Activated T-helper 2 cell treated with anti-CD3 and anti-CD28 coated beads, Interferon-gamma antibody, Interleukin-2, Interleukin-4, amounts not matched to agents 10 μg/mL and 5 μg/mL and 100 μg/mL, durations not matched to agents 14 hours and 24 hours and 36 hours (primary cell): ENCODE data around the gene IAH1. TPM values are rescaled to one million over a fixed set of nuclear protein-coding genes. Genes with fewer than 3 reads are reported as not detected.

Experiments used
- DNase-seq: peaks from one replicate; pipeline ENCODE4 v3.0.0; 2021; ENCODE audit warnings: low spot score
- H3K27ac Mint-ChIP-seq: one replicate; pipeline ENCODE4 v1.8.0; 2021; ENCODE audit warnings: mixed read lengths
- H3K27me3 Mint-ChIP-seq: one replicate; pipeline ENCODE4 v1.8.0; 2021; ENCODE audit warnings: low read depth, mixed read lengths
- H3K36me3 Mint-ChIP-seq: one replicate; pipeline ENCODE4 v1.8.0; 2021; ENCODE audit warnings: low read depth, mixed read lengths
- H3K4me1 Mint-ChIP-seq: one replicate; pipeline ENCODE4 v1.8.0; 2021; ENCODE audit warnings: low read depth, mixed read lengths
- H3K4me3 Mint-ChIP-seq: one replicate; pipeline ENCODE4 v1.8.0; 2021; ENCODE audit warnings: low read depth, mild to moderate bottlenecking, moderate library complexity, mixed read lengths
- H3K9me3 Mint-ChIP-seq: one replicate; pipeline ENCODE4 v1.8.0; 2021; ENCODE audit warnings: mixed read lengths
- intact Hi-C: fragments of 100-400 bp; cut with micrococcal nuclease; formaldehyde crosslinking; loops from one replicate; pipeline ENCODE4 v1.15.1; 2023
- total RNA-seq: library from RNA; stranded (reverse); gene quantifications from 2 replicates; pipeline ENCODE4 v1.2.3, GENCODE V29; 2022

Gene IAH1, protein sequence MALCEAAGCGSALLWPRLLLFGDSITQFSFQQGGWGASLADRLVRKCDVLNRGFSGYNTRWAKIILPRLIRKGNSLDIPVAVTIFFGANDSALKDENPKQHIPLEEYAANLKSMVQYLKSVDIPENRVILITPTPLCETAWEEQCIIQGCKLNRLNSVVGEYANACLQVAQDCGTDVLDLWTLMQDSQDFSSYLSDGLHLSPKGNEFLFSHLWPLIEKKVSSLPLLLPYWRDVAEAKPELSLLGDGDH
- 82.0 and 82.4 TPM in 2 replicates for total RNA-seq

DNA sequence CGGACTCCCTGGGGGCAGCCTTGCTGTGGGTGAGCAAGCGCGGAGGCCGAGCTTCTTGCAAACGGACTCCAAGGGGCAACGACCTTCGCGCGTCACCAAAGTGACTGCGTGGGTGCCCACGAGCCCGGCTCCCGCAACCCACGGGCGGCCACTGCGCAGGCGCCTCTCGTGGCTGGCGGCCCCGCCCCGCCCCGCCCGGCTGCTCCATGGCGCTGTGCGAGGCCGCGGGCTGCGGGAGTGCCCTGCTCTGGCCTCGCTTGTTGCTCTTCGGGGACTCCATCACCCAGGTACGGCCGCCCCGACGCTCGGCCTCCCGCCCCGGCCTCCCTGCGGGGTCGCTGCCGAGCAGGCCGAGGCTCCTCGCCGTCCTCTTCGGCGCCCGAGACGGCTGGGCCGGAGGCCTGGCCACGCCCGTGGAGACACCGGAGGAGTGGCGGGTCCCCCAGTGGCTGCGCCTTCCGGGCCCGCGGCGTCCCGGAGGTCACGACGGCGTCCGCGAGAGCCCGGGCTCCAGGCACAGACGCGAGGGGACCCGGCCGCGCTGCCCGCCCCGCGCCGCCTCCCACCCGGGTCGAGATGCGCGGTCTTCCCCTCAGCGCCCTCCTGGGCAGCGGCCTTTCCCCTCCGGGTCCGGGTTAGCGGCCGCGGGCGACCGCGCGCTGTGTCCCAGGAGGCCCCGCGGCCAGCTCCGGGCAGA is at the start of gene IAH1:
IAH1 (plus strand) TSS at position 191 of the 697 bp plus-strand sequence; CDS start at position 207, 16 bp downstream.
- Mint-ChIP-seq H3K4me1 (peaks cover 30% of the 10 kb centered on the region), H3K9me3 (peaks cover 6% of the 10 kb centered on the region), H3K27ac (peak within 1 kb of the TSS; percentile 69), H3K36me3 (peaks cover 67% of the 10 kb centered on the region), H3K27me3 (no peaks in the 10 kb centered on the region), H3K4me3 (peak within 1 kb of the TSS; percentile 74)
- peak; percentile 61 for DNase-seq
- intact Hi-C loops: loop anchor here (5.0 kb wide), 3 partner anchors 78 to 648 kb away; partner anchors contain the start of gene RRM2

DNA sequence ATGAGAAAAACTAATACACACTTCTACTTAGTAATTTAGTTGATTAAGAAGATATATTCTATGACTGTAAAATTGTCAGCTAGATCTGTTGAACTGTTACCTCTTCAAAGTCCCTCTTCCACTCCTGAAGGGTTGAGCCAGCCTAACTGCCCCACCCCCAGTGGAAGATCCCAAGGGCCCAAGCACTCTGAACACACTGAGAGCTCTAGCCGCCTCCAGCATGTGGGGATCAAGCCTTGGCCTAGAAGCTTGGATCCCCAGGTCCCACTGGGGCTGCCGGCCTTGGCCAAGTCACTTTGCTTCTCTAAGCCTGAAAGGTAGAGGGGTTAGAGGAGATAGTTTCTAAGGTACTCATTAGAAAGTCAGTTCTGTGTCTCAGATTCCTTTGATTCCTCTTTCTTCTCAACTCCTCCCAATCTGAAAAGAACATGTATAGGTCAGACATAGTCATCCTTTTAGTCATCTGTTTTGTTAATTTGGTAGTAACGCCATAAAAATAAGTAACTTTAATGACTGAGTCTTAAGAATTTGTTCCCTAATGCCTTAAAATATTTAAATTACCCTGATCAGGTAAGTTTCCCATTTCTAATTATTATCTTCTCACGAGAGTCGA is 45.3 kb upstream of the IAH1 start:
- Mint-ChIP-seq H3K4me3 (no peak overlapping the region), H3K36me3 (peaks cover 45% of the 10 kb centered on the region)

DNA sequence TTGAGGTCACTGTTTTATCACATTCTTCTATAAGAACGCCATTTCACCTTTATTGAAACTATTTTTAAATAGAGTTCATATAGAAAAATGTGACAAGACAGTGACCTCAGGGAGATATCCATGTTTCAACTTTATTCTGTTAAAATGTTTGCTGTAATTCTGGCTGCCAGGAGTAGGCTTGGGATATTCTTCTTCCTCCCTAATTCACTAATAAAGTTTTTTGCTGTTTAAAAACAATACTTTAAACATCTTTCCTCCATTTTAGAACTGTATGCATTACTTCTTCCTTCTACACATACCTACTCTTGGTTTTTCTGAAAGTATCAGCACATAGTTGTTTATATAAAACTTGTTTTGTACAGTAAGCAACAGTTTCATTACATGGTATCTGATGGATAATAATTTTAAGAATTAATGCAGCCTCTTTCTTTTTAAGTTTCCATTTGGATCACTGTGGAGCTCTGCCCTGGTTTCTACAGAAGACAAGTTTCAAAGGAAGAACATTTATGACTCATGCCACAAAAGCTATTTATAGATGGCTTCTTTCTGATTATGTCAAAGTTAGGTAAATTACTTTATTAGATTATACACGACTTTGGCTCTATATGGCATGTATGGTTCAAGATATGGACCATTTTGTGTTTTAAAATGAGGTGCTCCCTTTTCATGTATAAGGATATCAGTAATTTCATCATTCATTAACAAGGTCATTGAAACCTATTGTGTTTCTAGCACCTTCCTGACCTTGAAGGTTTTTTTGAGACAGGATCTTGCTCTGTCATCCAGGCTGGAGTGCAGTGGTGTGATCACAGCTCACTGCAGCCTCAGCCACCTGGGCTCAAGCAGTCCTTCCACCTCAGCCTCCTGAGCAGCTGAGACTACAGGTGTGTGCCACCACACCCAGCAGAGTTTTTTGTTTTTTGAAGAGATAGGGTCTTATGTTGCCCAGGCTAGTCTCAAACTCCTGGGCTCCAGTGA is 43.7 kb upstream of the IAH1 start:
- intact Hi-C loops: no loop called here
- Mint-ChIP-seq H3K4me3 (no peak overlapping the region), H3K4me1 (peaks cover 14% of the 10 kb centered on the region), H3K27me3 (no peaks in the 10 kb centered on the region), H3K9me3 (no peaks in the 10 kb centered on the region), H3K36me3 (peaks cover 53% of the 10 kb centered on the region), H3K27ac (peak overlapping the region; percentile 73)
- no peak for DNase-seq

More for the DNA sequence above, 45.3 kb upstream of the IAH1 start:
- Mint-ChIP-seq H3K27ac (no peak overlapping the region), H3K9me3 (no peaks in the 10 kb centered on the region), H3K4me1 (peaks cover 14% of the 10 kb centered on the region), H3K27me3 (no peaks in the 10 kb centered on the region)
- no peak for DNase-seq
- intact Hi-C loops: loop anchor here (10.0 kb wide), 1 partner anchor 284 kb away; no protein-coding TSS in a partner anchor

DNA sequence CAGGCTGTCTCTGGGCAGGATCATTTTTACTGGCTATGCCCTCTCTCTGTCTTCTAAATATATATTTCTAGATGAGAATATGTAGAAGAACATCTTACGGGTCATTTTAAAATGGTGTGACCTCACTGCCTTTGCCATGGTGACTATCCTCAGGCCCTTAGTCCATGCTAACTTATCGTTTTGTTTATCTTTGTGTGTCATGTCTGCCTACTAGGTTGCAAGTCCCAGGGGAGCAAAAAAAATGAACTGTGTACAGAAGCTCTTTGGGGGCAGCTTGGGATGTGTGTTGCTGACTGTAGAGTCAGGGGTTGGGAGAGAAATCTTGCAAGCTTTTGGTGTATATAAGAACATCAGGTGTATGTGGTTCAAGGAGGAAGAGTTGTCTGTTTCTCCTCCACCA is 39.9 kb upstream of the IAH1 start:
- Mint-ChIP-seq H3K27me3 (no peaks in the 10 kb centered on the region), H3K4me3 (no peak overlapping the region), H3K4me1 (peaks cover 11% of the 10 kb centered on the region), H3K9me3 (no peaks in the 10 kb centered on the region), H3K27ac (no peak overlapping the region), H3K36me3 (peaks cover 70% of the 10 kb centered on the region)
- intact Hi-C loops: no loop called here
- DNase-seq: no peak

DNA sequence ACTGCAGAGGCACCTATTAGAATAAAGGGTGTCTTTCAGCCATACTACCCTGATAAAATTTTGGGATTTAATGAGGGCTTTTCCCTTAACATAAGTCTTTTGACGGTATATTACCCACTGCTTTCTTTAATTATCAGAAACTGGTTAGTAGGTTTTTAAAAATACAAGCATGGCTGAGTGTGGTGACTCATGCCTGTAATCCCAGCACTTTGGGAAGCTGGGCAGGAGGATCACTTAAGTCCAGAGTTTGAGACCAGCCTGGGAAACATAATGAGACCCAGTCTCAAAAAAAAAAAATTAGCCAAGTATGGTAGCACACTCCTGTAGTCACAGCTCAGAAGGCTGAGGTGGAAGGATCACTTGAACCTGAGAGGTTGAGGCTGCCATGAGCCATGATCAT is 34.8 kb upstream of the IAH1 start:
- intact Hi-C loops: no loop called here
- Mint-ChIP-seq H3K9me3 (no peaks in the 10 kb centered on the region), H3K27ac (no peak overlapping the region), H3K4me1 (peaks cover 4% of the 10 kb centered on the region), H3K36me3 (peaks cover 61% of the 10 kb centered on the region), H3K4me3 (no peak overlapping the region), H3K27me3 (no peaks in the 10 kb centered on the region)
- no peak for DNase-seq

DNA sequence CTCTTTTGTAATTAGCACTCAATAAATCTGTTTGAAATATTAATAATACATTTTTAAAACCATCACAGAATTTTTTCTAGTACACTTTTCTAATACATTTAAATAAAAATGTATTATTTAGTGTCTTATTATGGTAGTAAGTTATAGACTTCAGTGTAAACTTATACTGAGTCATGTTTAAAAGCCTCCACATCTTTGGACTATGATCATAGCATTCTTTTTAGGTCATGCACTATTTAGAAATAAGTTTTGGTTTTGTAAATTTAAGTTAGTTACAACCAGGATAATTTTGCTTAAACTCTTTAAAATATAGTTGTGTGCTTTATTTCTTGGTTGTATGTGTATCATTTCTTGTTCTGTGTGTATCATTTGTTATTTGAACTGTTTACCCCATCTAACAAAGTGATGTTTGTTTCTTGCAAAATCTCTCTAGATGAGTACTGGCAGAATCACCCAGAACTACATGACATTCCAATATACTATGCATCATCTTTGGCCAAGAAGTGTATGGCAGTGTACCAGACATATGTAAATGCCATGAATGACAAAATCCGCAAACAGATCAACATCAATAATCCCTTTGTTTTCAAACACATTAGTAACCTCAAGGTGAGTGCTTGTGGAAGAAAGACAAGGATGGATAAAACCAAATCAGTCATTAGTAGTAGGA is 34.2 kb upstream of the IAH1 start:
- H3K4me3 Mint-ChIP-seq: no peak overlapping the region
- no peak overlapping the region for H3K27ac Mint-ChIP-seq
- intact Hi-C loops: no loop called here
- DNase-seq: no peak
- peaks cover 8% of the 10 kb centered on the region for H3K4me1 Mint-ChIP-seq
- no peaks in the 10 kb centered on the region for H3K27me3 Mint-ChIP-seq
- peaks cover 60% of the 10 kb centered on the region for H3K36me3 Mint-ChIP-seq
- H3K9me3 Mint-ChIP-seq: no peaks in the 10 kb centered on the region

DNA sequence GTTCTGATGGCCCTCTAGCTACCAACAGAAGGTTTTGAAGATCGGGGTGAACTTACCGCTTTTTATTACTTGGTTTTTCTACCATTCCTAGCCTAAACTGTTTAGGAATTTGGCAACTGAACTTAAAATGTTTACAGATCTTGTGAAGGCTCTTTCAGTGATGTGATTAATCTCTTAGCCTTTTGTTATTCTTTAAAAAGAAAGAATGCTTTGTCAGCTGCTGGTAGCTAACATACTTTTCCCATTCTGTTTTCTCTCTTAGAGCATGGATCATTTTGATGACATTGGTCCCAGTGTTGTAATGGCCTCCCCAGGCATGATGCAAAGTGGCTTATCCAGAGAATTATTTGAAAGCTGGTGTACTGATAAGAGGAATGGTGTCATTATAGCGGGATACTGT is 32.8 kb upstream of the IAH1 start:
- H3K36me3 Mint-ChIP-seq: peaks cover 64% of the 10 kb centered on the region
- no peak overlapping the region for H3K27ac Mint-ChIP-seq
- H3K9me3 Mint-ChIP-seq: no peaks in the 10 kb centered on the region
- H3K4me1 Mint-ChIP-seq: peaks cover 15% of the 10 kb centered on the region
- H3K4me3 Mint-ChIP-seq: no peak overlapping the region
- H3K27me3 Mint-ChIP-seq: no peaks in the 10 kb centered on the region
- no peak for DNase-seq
- intact Hi-C loops: no loop called here

DNA sequence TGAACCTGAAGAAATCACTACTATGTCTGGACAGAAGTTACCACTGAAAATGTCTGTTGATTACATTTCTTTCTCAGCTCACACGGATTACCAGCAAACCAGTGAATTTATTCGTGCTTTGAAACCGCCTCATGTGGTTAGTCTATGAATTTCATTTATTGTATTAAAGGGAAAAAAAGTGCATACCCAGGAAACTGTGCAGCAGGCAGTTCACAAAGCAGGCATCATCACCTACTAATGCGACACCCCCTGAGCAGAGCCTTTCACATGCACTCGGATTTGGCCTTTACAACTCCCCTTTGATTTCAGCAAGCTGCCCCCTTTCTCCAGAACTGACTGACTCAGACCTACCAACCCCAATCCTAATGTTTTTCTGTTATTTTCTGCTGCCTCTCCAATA is 30.8 kb upstream of the IAH1 start:
- H3K4me3 Mint-ChIP-seq: no peak overlapping the region
- H3K27ac Mint-ChIP-seq: no peak overlapping the region
- peaks cover 66% of the 10 kb centered on the region for H3K36me3 Mint-ChIP-seq
- peaks cover 15% of the 10 kb centered on the region for H3K4me1 Mint-ChIP-seq
- no peak for DNase-seq
- no peaks in the 10 kb centered on the region for H3K27me3 Mint-ChIP-seq
- H3K9me3 Mint-ChIP-seq: no peaks in the 10 kb centered on the region
- intact Hi-C loops: no loop called here

DNA sequence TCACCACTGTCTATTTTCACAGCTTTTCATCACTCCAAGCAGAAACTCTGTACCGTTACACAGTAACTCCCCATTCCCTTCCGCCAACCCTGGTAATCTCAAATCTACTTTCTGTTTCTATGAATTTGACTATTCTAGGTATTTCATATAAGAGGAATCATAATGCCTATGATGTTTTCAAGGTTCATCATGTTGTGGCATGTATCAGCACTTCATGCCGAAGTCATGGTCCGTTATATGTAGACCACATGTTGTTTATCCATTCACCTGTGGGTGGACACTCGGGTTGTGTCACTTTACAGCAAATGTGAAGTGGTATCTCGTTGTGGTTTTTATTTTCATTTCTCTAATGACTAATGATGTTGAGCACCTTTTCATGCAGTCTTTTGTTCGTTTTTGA is 29.3 kb upstream of the IAH1 start:
- H3K27ac Mint-ChIP-seq: peak overlapping the region; percentile 53
- no peak for DNase-seq
- H3K9me3 Mint-ChIP-seq: no peaks in the 10 kb centered on the region
- peaks cover 15% of the 10 kb centered on the region for H3K4me1 Mint-ChIP-seq
- H3K36me3 Mint-ChIP-seq: peaks cover 63% of the 10 kb centered on the region
- intact Hi-C loops: no loop called here
- H3K4me3 Mint-ChIP-seq: no peak overlapping the region
- no peaks in the 10 kb centered on the region for H3K27me3 Mint-ChIP-seq

DNA sequence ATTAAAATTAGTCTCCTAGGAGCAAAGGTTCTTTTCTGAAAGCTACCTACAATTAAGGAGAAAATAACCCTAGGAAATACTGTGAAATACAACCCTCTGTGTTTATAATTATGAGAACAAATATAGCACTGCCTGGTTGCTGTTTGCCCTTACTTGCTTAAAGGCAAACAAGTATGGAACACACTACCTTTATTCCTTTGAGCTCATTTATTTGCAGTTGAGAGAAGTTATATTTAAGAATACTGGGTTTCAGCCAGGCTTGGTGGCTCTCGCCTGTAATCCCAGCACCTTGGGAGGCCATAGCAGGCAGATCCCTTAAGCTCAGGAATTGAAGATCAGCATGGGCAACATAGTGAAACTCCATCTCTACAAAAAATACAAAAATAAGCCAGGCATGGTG is 23.1 kb upstream of the IAH1 start:
- Mint-ChIP-seq H3K36me3 (peaks cover 47% of the 10 kb centered on the region), H3K27ac (no peak overlapping the region), H3K4me1 (no peaks in the 10 kb centered on the region), H3K27me3 (no peaks in the 10 kb centered on the region), H3K9me3 (no peaks in the 10 kb centered on the region), H3K4me3 (no peak overlapping the region)
- no peak for DNase-seq
- intact Hi-C loops: no loop called here

DNA sequence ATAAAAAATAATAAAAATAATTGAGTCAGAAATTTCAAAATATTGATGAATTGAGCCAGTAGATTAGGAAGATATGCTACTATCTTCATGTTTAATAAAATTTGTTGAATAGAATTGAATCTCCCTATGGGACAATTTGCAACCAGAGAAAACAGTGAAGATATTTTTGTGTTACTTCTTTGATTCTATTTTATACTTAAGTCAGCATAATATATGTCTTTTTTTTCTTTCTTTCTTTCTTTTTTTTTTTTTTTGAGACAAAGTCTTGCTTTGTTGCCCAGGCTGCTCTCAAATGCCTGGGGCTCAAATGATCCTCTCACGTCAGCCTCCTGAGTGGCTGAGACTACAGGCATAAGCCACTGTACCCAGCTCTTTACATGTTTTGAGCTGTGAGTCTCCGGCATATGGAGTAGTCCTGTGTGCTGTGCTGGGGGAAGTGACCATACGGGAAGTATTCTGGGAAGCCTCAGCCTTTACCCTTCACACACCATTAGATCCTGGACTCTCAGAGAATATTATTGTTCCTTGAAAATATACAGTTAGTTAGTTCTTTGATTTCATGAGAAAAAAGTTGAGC is 13.8 kb upstream of the IAH1 start:
- peaks cover 60% of the 10 kb centered on the region for H3K36me3 Mint-ChIP-seq
- no peaks in the 10 kb centered on the region for H3K27me3 Mint-ChIP-seq
- H3K27ac Mint-ChIP-seq: no peak overlapping the region
- peaks cover 8% of the 10 kb centered on the region for H3K4me1 Mint-ChIP-seq
- H3K9me3 Mint-ChIP-seq: no peaks in the 10 kb centered on the region
- DNase-seq: no peak
- H3K4me3 Mint-ChIP-seq: no peak overlapping the region
- intact Hi-C loops: no loop called here

DNA sequence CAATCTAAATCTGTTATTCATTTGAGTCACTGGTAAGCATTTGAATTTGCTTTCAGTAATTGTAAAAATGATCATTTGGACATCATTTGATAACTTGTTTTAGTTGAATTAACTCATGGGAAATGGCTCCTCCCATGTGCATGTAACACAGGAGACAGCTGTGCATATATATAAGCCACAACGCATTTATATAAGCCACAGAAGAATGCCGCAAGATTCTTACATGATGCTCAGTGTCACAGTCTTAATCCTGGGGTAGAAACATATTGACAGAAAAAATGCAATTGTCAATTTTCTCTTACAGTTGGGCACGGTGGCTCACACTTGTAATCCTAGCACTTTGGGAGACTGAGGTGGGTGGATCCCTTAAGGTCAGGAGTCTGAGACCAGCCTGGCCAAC is 13.3 kb upstream of the IAH1 start:
- peaks cover 63% of the 10 kb centered on the region for H3K36me3 Mint-ChIP-seq

More for the DNA sequence above, 13.3 kb upstream of the IAH1 start:
- intact Hi-C loops: no loop called here
- H3K4me1 Mint-ChIP-seq: peaks cover 8% of the 10 kb centered on the region
- H3K9me3 Mint-ChIP-seq: no peaks in the 10 kb centered on the region
- H3K4me3 Mint-ChIP-seq: no peak overlapping the region
- H3K27me3 Mint-ChIP-seq: no peaks in the 10 kb centered on the region
- no peak for DNase-seq
- no peak overlapping the region for H3K27ac Mint-ChIP-seq
